Neuronal stem cell (in vitro differentiated cells): ENCODE data around the gene LPGAT1.

ENCODE experiments used
- DNase-seq: peaks from one replicate; pipeline ENCODE4 v3.0.0-alpha.2; 2013; ENCODE audit warnings: low spot score
- H2AFZ ChIP-seq: one replicate; pipeline ENCODE4 v1.6.1; 2013; ENCODE audit warnings: mild to moderate bottlenecking, low read length, inconsistent platforms
- H2AK5ac ChIP-seq: 2 replicates; pipeline ENCODE4 v1.6.1; 2013; ENCODE audit warnings: low read depth, mild to moderate bottlenecking, inconsistent platforms, low read length, moderate library complexity, mixed read lengths
- H2BK120ac ChIP-seq: 2 replicates; pipeline ENCODE4 v1.6.1; 2013; ENCODE audit warnings: low read depth, mild to moderate bottlenecking, inconsistent platforms, low read length, moderate library complexity, mixed read lengths
- H2BK12ac ChIP-seq: one replicate; pipeline ENCODE4 v1.6.1; 2013; ENCODE audit warnings: low read length, inconsistent platforms
- H2BK15ac ChIP-seq: 2 replicates; pipeline ENCODE4 v1.6.1; 2013; ENCODE audit warnings: mild to moderate bottlenecking, low read length, inconsistent platforms, mixed read lengths
- H2BK5ac ChIP-seq: one replicate; pipeline ENCODE4 v1.6.1; 2013; ENCODE audit warnings: inconsistent platforms, mild to moderate bottlenecking, low read length, moderate library complexity
- H3K14ac ChIP-seq: one replicate; pipeline ENCODE4 v1.6.1; 2013; ENCODE audit warnings: low read length, inconsistent platforms
- H3K18ac ChIP-seq: 2 replicates; pipeline ENCODE4 v1.6.1; 2013; ENCODE audit warnings: low read length, inconsistent platforms
- H3K23ac ChIP-seq: 2 replicates; pipeline ENCODE4 v1.6.1; 2013; ENCODE audit warnings: low read depth, mild to moderate bottlenecking, mixed read lengths, low read length, inconsistent platforms; ENCODE audit not compliant: poor library complexity
- H3K27ac ChIP-seq: replicated peaks from 3 replicates; pipeline ENCODE4 v1.5.1; 2013; ENCODE audit warnings: low read length, inconsistent platforms
- H3K27me3 ChIP-seq, 3 experiments: 2 replicates each; pipeline ENCODE4 v1.6.1; 2013; ENCODE audit warnings: low read length in 3 of 3, mild to moderate bottlenecking in 2 of 3, inconsistent platforms in 1 of 3, low read depth in 1 of 3, mixed read lengths in 1 of 3, moderate library complexity in 1 of 3; ENCODE audit not compliant: control insufficient read depth in 3 of 3, insufficient read depth in 3 of 3
- H3K36me3 ChIP-seq, 2 donors: replicated peaks in 1 of 2; 2 replicates each; pipeline ENCODE4 v1.6.1; 2013; ENCODE audit warnings: low read length in 2 of 2; ENCODE audit not compliant: control insufficient read depth in 2 of 2, insufficient read depth in 2 of 2
- H3K4ac ChIP-seq: 2 replicates; pipeline ENCODE4 v1.6.1; 2013; ENCODE audit warnings: inconsistent platforms, mild to moderate bottlenecking, low read length, moderate library complexity
- H3K4me1 ChIP-seq, 2 donors: 1 replicate in 1 of 2; 2 replicates in 1 of 2; pipeline ENCODE4 v1.6.1; 2013; ENCODE audit warnings: low read length in 2 of 2, low read depth in 1 of 2; ENCODE audit not compliant: control insufficient read depth in 2 of 2, insufficient read depth in 1 of 2
- H3K4me2 ChIP-seq: one replicate; pipeline ENCODE4 v1.6.1; 2013; ENCODE audit warnings: mild to moderate bottlenecking, low read length, inconsistent platforms; ENCODE audit not compliant: insufficient read depth, poor library complexity, severe bottlenecking
- H3K4me3 ChIP-seq, 2 donors: 2 replicates each; pipeline ENCODE4 v1.5.1; 2013; ENCODE audit warnings: low read length in 2 of 2, mild to moderate bottlenecking in 2 of 2, inconsistent platforms in 1 of 2, moderate library complexity in 1 of 2
- H3K79me1 ChIP-seq: one replicate; pipeline ENCODE4 v1.6.1; 2013; ENCODE audit warnings: low read depth, mild to moderate bottlenecking, inconsistent platforms, low read length, moderate library complexity
- H3K9ac ChIP-seq: one replicate; pipeline ENCODE4 v1.6.1; 2013; ENCODE audit warnings: mild to moderate bottlenecking, low read depth, low read length, inconsistent platforms; ENCODE audit not compliant: poor library complexity
- H3K9me3 ChIP-seq, 2 donors: replicated peaks in 1 of 2; 2 replicates each; pipeline versions ENCODE3 to v1.6.1; 2013; ENCODE audit warnings: low read length in 2 of 2, mild to moderate bottlenecking in 2 of 2, inconsistent platforms in 1 of 2, low read depth in 1 of 2, mixed read lengths in 1 of 2, moderate library complexity in 1 of 2; ENCODE audit not compliant: control insufficient read depth in 2 of 2, insufficient read depth in 1 of 2
- H4K8ac ChIP-seq: one replicate; pipeline ENCODE4 v1.6.1; 2013; ENCODE audit warnings: low read depth, mild to moderate bottlenecking, inconsistent platforms, low read length, moderate library complexity
- H4K91ac ChIP-seq: one replicate; pipeline ENCODE4 v1.6.1; 2013; ENCODE audit warnings: low read length, low read depth, mild to moderate bottlenecking, inconsistent platforms; ENCODE audit not compliant: poor library complexity
- WGBS, 2 donors: extraction: QIAGEN DNeasy Blood & Tissue Kit; methylation state at CpG; one replicate each; pipeline ENCODE4 v1.1.7; 2013; ENCODE audit warnings: missing lambda C conversion rate in 2 of 2, mixed read lengths in 1 of 2; ENCODE audit not compliant: insufficient read length in 2 of 2, insufficient replicate concordance in 1 of 2; ENCODE audit errors: extremely low coverage in 2 of 2; 5-methylcytosine and 5-hydroxymethylcytosine counted together

LPGAT1 gene

GRCh38 chr1:211831558-211832323 is 1.2 kb upstream of the LPGAT1 start:
- H3K9me3 ChIP-seq: no peaks in the 10 kb centered on the region
- H3K79me1 ChIP-seq: no peaks in the 10 kb centered on the region
- H3K18ac ChIP-seq: no peak overlapping the region
- H3K4ac ChIP-seq: no peak overlapping the region
- H3K23ac ChIP-seq: no peak overlapping the region
- H2BK12ac ChIP-seq: no peak overlapping the region
- H4K8ac ChIP-seq: no peak overlapping the region
- H3K4me3 ChIP-seq: no peak overlapping the region
- H2AFZ ChIP-seq: no peak overlapping the region
- peaks cover 0 to 13% of the 10 kb centered on the region in 2 donors for H3K36me3 ChIP-seq
- no peak overlapping the region for H2BK120ac ChIP-seq
- no peak overlapping the region for H3K4me2 ChIP-seq
- no peak overlapping the region for H2AK5ac ChIP-seq
- H3K9ac ChIP-seq: no peak overlapping the region
- no peak overlapping the region for H3K27ac ChIP-seq
- peaks cover 0 to 25% (median 15%) of the 10 kb centered on the region in 3 experiments for H3K27me3 ChIP-seq
- H4K91ac ChIP-seq: no peak overlapping the region
- WGBS, 2 donors: no CpG with 5 or more reads among the region's 4 CpGs
- H3K4me1 ChIP-seq: peaks cover 0 to 2% of the 10 kb centered on the region in 2 donors
- no peak for DNase-seq
- no peak overlapping the region for H3K14ac ChIP-seq
- no peak overlapping the region for H2BK15ac ChIP-seq
- no peak overlapping the region for H2BK5ac ChIP-seq

DNA sequence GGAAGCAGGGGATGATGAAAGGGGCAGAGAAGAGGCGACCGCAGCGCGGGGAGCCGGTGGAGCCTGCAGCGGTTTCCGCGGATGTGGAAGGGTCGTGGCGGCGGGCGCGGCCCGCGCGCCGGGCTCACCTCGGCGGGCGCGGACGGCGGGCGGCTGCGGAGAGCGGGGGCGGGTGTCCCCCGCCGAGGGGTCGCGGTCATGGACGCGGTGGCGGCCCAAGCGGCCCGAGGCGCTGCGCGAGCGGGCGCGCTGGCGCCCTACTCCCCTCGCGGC is 572 bp downstream of the LPGAT1 start:
- Histone ChIP-seq H2BK120ac (no peak overlapping the region), H3K27me3 (peaks cover 0 to 24% (median 15%) of the 10 kb centered on the region in 3 experiments), H3K4me2 (peak overlapping the region; percentile 81), H2BK12ac (no peak overlapping the region), H3K79me1 (no peaks in the 10 kb centered on the region), H2AFZ (peak overlapping the region; percentile 84), H3K4ac (no peak overlapping the region), H2BK15ac (no peak overlapping the region), H3K27ac (no peak overlapping the region), H3K23ac (no peak overlapping the region), H3K14ac (no peak overlapping the region), H3K4me3 (peak overlapping the region; percentile 55 to 85), H4K91ac (no peak overlapping the region), H3K4me1 (peaks cover 0 to 2% of the 10 kb centered on the region in 2 donors), H3K9ac (peak overlapping the region; percentile 14), H2BK5ac (no peak overlapping the region), H4K8ac (no peak overlapping the region), H3K36me3 (peaks cover 0 to 18% of the 10 kb centered on the region in 2 donors), H3K9me3 (no peaks in the 10 kb centered on the region), H2AK5ac (no peak overlapping the region), H3K18ac (peak overlapping the region; percentile 60)
- DNase-seq: peak; percentile 2
- no CpG with 5 or more reads among the region's 45 CpGs for WGBS, 2 donors

DNA sequence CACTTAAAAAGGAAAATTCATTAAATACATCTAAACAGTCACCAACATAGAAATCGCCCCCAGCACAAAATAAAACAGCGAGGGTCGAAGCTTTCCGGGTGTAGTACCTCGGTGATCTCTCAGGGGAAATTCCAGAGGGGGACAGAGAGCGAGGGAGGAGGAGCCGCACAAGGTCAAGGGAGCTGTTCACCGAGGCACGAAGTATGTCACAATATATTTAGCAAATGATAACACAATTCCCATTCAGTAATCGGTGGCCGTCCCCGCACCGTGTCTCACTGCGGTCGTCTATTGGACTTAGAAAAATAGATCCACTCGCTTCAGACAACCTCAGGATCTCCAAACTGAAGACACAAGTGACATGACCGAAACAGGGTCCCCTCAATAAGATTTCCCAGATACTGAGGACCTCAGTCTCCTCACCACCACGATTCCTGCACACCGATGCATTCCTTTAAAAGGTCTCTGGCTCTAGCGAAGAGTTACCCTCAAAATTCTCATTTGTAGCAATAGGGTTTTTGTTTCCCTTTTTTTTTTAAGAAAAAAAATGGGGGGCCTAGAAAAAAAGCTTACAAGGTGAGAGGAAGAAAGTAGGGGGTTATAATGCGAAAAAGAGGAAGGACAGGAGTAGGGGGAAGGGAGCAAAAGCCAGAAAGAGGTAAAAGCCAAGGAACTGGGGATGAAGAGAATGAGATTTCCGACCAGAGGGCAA is 1.1 kb downstream of the LPGAT1 start:
- WGBS, 2 donors: no CpG with 5 or more reads among the region's 22 CpGs
- Histone ChIP-seq H3K36me3 (peaks cover 0 to 22% of the 10 kb centered on the region in 2 donors), H4K8ac (no peak overlapping the region), H3K4me3 (peak overlapping the region; percentile 55 to 85), H3K9me3 (no peaks in the 10 kb centered on the region), H3K9ac (no peak overlapping the region), H3K27ac (no peak overlapping the region), H2BK120ac (no peak overlapping the region), H2BK5ac (no peak overlapping the region), H2AK5ac (no peak overlapping the region), H2BK15ac (no peak overlapping the region), H3K4ac (no peak overlapping the region), H3K14ac (no peak overlapping the region), H3K4me1 (peaks cover 0 to 2% of the 10 kb centered on the region in 2 donors), H3K23ac (no peak overlapping the region), H2BK12ac (no peak overlapping the region), H3K79me1 (no peaks in the 10 kb centered on the region), H3K18ac (no peak overlapping the region), H4K91ac (no peak overlapping the region), H3K27me3 (peaks cover 0 to 23% (median 15%) of the 10 kb centered on the region in 3 experiments), H2AFZ (peak overlapping the region; percentile 84), H3K4me2 (peak overlapping the region; percentile 81)
- DNase-seq: peak; percentile 18

GRCh38 chr1:211828584-211829342 is 1.8 kb downstream of the LPGAT1 start:
- H3K9ac ChIP-seq: no peak overlapping the region
- no CpG with 5 or more reads among the region's 9 CpGs for WGBS, 2 donors
- H3K27me3 ChIP-seq: peaks cover 0 to 18% (median 15%) of the 10 kb centered on the region in 3 experiments

More at GRCh38 chr1:211828584-211829342, 1.8 kb downstream of the LPGAT1 start:
- no peak overlapping the region for H2BK12ac ChIP-seq
- peak overlapping the region in 1 of 2 donors; percentile 55 for H3K4me3 ChIP-seq
- H3K79me1 ChIP-seq: no peaks in the 10 kb centered on the region
- no peaks in the 10 kb centered on the region for H3K9me3 ChIP-seq
- H3K18ac ChIP-seq: no peak overlapping the region
- peaks cover 0 to 2% of the 10 kb centered on the region in 2 donors for H3K4me1 ChIP-seq
- H2AK5ac ChIP-seq: no peak overlapping the region
- DNase-seq: no peak
- H3K4ac ChIP-seq: no peak overlapping the region
- no peak overlapping the region for H2BK120ac ChIP-seq
- H3K4me2 ChIP-seq: no peak overlapping the region
- H2BK15ac ChIP-seq: no peak overlapping the region
- peak overlapping the region; percentile 84 for H2AFZ ChIP-seq
- no peak overlapping the region for H4K91ac ChIP-seq
- H3K27ac ChIP-seq: no peak overlapping the region
- H3K36me3 ChIP-seq: peaks cover 0 to 28% of the 10 kb centered on the region in 2 donors
- no peak overlapping the region for H3K14ac ChIP-seq
- H2BK5ac ChIP-seq: no peak overlapping the region
- H3K23ac ChIP-seq: no peak overlapping the region
- H4K8ac ChIP-seq: no peak overlapping the region
